Activated CD8-positive, alpha-beta memory T cell treated with anti-CD3 and anti-CD28 coated beads for 1 hour (primary cell): ENCODE data around the gene SUCLG1.
"Not testable (repeated sequence)": the region's sequence is repeated elsewhere in the genome, so short reads cannot be mapped to it uniquely, and the experiment has no call there.

Experiments
- DNase-seq, 2 donors: peaks; one replicate each; pipeline ENCODE4 v3.0.0-alpha.2; 2020; ENCODE audit warnings: low read depth in 1 of 2; ENCODE audit errors: extremely low read depth in 1 of 2

SUCLG1 gene

DNA sequence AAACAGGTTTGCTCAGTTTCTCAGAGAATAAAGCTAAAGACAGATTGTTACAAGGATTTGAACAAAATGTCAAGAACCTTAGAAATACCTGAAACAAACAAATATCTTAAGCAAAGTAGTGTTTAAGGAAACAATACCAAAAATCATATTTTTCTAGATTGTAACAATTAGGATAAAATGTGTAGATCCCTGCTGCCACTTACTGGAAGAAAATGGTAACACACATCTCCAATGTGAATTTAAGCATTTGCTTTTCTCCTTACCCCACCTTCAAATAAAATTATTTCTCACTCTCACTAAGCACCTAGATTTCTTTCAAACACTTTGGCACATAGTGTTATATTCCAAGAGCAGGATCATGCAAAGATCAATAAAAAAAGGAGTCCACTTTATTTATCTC, 34.9 kb downstream of the SUCLG1 start:
- no peak for DNase-seq

DNA sequence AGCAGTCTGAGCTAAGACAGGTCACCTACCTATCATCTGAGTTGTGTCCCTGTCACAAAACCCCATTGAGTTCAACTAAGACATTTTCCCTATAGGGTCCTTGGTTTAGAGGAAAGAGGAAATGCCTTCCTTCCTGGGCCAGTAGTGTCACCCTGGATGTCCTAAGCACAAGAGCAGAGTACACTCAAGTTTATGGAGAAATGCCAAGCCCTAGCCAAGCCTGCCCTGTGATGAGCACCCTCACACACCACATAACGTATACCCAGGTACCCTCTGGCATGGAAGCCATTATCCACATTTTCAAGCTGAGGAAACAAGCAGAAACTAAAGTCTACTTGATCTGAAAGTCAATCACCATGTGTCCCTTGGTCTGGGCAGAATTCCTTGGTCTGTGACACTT, 37.3 kb downstream of the SUCLG1 start:
- no peak for DNase-seq

GRCh38 chr2:84421197-84421596, 37.9 kb downstream of the SUCLG1 start:
- DNase-seq, result no peak

GRCh38 chr2:84417453-84418145, 41.5 kb downstream of the SUCLG1 start:
- DNase-seq, result no peak

GRCh38 chr2:84409531-84409930, 49.5 kb downstream of the SUCLG1 start:
- DNase-seq, result no peak

DNA sequence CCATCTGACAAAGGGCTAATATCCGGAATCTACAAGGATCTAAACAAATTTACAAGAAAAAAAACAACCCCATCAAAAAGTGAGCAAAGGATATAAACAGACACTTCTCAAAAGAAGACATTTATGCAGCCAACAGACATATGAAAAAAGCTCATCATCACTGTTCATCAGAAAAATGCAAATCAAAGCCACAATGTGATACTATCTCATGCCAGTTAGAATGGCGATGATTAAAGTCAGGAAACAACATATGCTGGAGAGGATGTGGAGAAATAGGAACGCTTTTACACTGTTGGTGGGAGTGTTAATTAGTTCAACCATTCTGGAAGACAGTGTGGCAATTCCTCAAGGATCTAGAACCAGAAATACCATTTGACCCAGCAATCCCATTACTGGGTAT, 57.0 kb downstream of the SUCLG1 start:
- not testable (repeated sequence) for DNase-seq

GRCh38 chr2:84399839-84400238, 59.2 kb downstream of the SUCLG1 start:
- not testable (repeated sequence) for DNase-seq

DNA sequence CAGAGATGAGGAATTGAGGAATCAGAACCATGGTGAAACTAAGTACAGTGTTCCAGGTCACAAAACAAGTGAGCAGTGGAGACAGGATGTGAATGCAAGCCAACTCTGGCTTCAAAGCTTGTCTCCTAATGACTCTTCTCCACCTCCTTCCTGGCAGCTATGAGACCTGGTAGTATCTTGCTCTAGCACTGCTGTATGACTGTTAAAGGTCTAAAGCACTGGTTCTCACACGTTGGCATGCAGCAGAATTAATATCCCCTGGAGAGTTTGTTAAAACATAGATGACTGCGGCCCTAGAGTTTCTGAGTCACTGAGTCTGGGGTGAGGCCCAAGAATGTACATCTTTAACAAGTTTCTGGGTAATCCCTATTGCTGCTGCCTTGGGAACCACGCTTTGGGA, 63.3 kb downstream of the SUCLG1 start:
- DNase-seq, result no peak

GRCh38 chr2:84394628-84395027, 64.5 kb downstream of the SUCLG1 start:
- DNase-seq, result no peak

DNA sequence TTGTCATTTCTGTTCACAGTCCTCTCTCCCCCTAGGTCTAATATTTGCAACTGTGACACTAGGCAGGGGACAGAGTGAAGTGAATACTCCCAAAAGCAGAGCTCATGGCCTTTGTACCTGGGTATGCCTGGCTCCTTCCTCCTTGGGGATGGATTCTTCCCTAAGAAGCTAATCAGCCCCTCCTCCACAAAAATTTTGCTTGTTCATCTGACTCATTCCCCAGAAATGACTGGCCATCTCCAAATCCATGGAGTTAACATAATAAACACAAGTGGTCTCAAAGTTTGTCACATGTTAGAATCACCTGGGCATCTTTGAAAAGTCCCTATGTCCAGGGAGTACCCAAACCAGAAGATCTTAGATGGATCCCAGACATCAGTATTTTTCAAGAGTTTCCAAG, 65.3 kb downstream of the SUCLG1 start:
- no peak for DNase-seq

- DNase-seq, result no peak
Observed at GRCh38 chr2:84389794-84390193, 69.3 kb downstream of the SUCLG1 start.

- DNase-seq, result no peak
Observed at GRCh38 chr2:84388921-84389490, 70.1 kb downstream of the SUCLG1 start.

- DNase-seq, result no peak
Observed at GRCh38 chr2:84388133-84388532, 70.9 kb downstream of the SUCLG1 start.

DNA sequence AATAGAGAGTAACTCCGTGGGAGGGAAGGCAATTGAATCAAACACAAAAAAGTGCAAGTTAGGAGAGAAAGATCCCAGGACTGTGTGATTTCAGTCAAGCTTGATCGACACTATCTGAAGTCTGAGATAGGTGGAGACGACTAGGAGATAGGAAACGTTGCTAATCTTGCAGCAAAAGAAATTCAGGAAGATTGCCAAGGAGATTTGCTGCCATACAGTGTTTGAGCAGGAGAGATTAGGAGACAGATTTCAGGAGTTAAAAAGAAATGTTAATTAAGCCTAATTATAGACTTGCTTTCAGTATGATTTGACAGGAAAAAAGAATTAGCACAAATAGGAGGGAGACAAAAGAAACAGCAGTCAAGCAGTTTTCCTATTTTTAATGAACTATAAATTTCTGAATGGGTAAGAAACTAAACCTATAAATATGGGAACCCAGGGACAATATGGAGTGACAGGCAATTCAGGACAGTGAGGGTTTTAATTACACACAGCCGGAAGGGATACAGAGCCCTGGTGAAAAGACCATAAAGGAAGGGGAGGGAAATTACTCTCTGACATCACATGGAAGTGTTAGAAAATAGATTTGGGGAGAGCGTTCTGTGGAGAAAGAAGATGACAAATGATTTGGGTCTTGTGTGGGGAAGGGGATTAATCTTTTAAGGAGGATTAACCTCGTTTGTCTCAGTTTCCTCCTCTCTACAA, 72.6 kb downstream of the SUCLG1 start:
- DNase-seq, result no peak

DNA sequence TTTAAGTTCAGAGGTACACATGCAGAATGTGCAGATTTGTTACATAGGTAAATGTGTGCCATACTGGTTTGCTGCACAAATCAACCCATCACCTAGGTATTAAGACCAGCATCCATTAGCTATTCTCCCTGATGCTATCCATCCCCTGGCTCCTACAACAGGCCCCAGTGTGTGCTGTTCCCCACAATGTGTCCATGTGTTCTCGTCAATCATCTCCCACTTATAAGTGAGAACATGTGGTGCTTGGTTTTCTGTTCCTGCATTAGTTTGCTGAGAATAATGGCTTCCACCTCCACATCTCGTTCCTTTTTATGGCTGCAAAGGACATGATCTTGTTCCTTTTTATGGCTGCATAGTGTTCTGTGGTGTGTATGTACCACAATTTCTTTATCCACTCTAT, 75.8 kb downstream of the SUCLG1 start:
- no peak for DNase-seq

- DNase-seq, result no peak
Observed at GRCh38 chr2:84380875-84381274, 78.2 kb downstream of the SUCLG1 start.

- DNase-seq, result no peak
Observed at GRCh38 chr2:84378960-84379359, 80.1 kb downstream of the SUCLG1 start.

- DNase-seq, result no peak
Observed at GRCh38 chr2:84375020-84375419, 84.1 kb downstream of the SUCLG1 start.

DNA sequence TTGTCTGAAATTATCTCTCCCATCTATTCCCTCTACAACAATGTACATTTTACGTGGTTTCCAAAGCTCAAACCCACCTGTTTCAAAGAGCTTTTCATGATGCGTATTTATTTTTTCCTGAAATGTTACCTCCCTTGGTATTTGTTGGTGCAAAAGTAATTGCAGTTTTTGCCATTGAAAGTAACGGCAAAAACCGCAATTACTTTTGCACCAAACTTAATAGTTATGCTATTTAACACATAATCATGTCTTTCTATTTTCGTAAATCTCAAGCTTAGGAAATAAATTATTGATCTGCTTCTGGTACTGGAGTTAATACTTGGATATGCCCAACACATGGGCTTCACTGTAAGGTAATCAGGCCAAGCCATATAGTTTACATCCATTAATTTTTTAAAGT, 85.2 kb downstream of the SUCLG1 start:
- DNase-seq, result no peak
